Lung (tissue), 12 donors: ENCODE measurements around the gene PIGX. TPM values are rescaled to one million over a fixed set of nuclear protein-coding genes. Genes with fewer than 3 reads are reported as not detected.
A peak's percentile ranks its signal among the peaks of the same experiment; 100 is the strongest.

ENCODE experiments used
- ATAC-seq: fragments of 200-7000 bp; cut with Tn5 transposase; one replicate; pipeline ENCODE4 v1.9.1; 2020; ENCODE audit warnings: moderate number of reproducible peaks; ENCODE audit not compliant: insufficient read depth, low FRiP score
- DNase-seq, 3 donors: peaks; one replicate each; pipeline ENCODE4 v3.0.0-alpha.2; 2013 to 2017
- H3K27ac ChIP-seq, 2 donors: one replicate each; pipeline ENCODE4 v1.5.1; 2013; ENCODE audit warnings: mild to moderate bottlenecking in 2 of 2, moderate library complexity in 2 of 2, control low read depth in 1 of 2, inconsistent platforms in 1 of 2, low read depth in 1 of 2, low read length in 1 of 2
- H3K27me3 ChIP-seq, 3 donors: one replicate each; pipeline ENCODE4 v1.5.1; 2013; ENCODE audit warnings: low read length in 2 of 3; ENCODE audit not compliant: control insufficient read depth in 3 of 3, insufficient read depth in 3 of 3
- H3K36me3 ChIP-seq, 4 donors: one replicate each; pipeline ENCODE4 v1.5.1; 2013; ENCODE audit warnings: low read length in 4 of 4, mild to moderate bottlenecking in 1 of 4, moderate library complexity in 1 of 4; ENCODE audit not compliant: control insufficient read depth in 4 of 4, insufficient read depth in 4 of 4
- H3K4me1 ChIP-seq, 5 donors: one replicate each; pipeline ENCODE4 v1.5.1; 2013; ENCODE audit warnings: low read length in 5 of 5, mild to moderate bottlenecking in 2 of 5, moderate library complexity in 1 of 5; ENCODE audit not compliant: control insufficient read depth in 5 of 5, insufficient read depth in 5 of 5
- H3K4me3 ChIP-seq: one replicate; pipeline ENCODE4 v1.5.1; 2013; ENCODE audit warnings: mild to moderate bottlenecking, control low read depth, moderate library complexity
- H3K9ac ChIP-seq, 2 donors: one replicate each; pipeline ENCODE4 v1.5.1; 2013; ENCODE audit warnings: low read length in 2 of 2, control low read depth in 1 of 2; ENCODE audit not compliant: insufficient read depth in 1 of 2
- H3K9me3 ChIP-seq, 4 donors: one replicate each; pipeline ENCODE4 v1.5.1; 2013; ENCODE audit warnings: low read length in 3 of 4, mild to moderate bottlenecking in 1 of 4, moderate library complexity in 1 of 4; ENCODE audit not compliant: control insufficient read depth in 4 of 4, insufficient read depth in 3 of 4
- CTCF ChIP-seq: IDR thresholded peaks from 2 replicates; pipeline ENCODE4 v1.5.1; 2012; ENCODE audit warnings: mild to moderate bottlenecking; ENCODE audit errors: control extremely low read depth, extremely low read depth
- WGBS, 2 donors: extraction: QIAGEN DNeasy Blood & Tissue Kit; methylation state at CpG; one replicate each; pipeline ENCODE4 v1.1.7; 2013; 5-methylcytosine and 5-hydroxymethylcytosine counted together
- polyA plus RNA-seq, 2 donors: library from polyadenylated mRNA; stranded (reverse); fragments of 200-250 nt; gene quantifications; one replicate each; pipeline ENCODE4 v1.2.1, GENCODE V29; 2013
- total RNA-seq, 2 donors: library from RNA; depleted of rRNA in 1 of 2; stranded (reverse); fragments of >200 nt in 1 of 2; gene quantifications; one replicate each; pipeline ENCODE4 v1.2.1, GENCODE V29; 2014 to 2021
- donor health status: control.
- donor health status: control.
- donor health status: Bipolar disorder and iron deficiency.
- donor health status: healthy.
- donor health status: DM: yes; HTN: yes; CAD: no.

Gene PIGX
- total and polyA plus RNA-seq, 4 donors: 8.4 to 20.4 (median 15.5) TPM

GRCh38 chr3:196677353-196677752, 34.8 kb upstream of the PIGX start:
- no peak overlapping the region for H3K9ac ChIP-seq
- 17 to 31% methylated on average over 1 of the region's 1 CpG for WGBS, 2 donors
- H3K4me1 ChIP-seq: peaks cover 0 to 4% (median 0%) of the 10 kb centered on the region in 5 donors
- no peak overlapping the region for H3K4me3 ChIP-seq
- H3K36me3 ChIP-seq: no peaks in the 10 kb centered on the region
- no peaks in the 10 kb centered on the region for H3K27me3 ChIP-seq
- H3K27ac ChIP-seq: no peak overlapping the region
- DNase-seq: no peak
- no peak for TF ChIP-seq CTCF
- ATAC-seq: no peak
- H3K9me3 ChIP-seq: no peaks in the 10 kb centered on the region

- no peak overlapping the region for H3K27ac ChIP-seq
- 57 to 59% methylated on average over 1 of the region's 1 CpG for WGBS, 2 donors
Measured at GRCh38 chr3:196677931-196678330, 34.2 kb upstream of the PIGX start.

GRCh38 chr3:196684548-196685407, 27.4 kb upstream of the PIGX start:
- Histone ChIP-seq H3K27ac (peak overlapping the region in 1 of 2 donors; percentile 50), H3K4me3 (no peak overlapping the region), H3K36me3 (no peaks in the 10 kb centered on the region), H3K4me1 (peaks cover 0 to 3% (median 0%) of the 10 kb centered on the region in 5 donors), H3K27me3 (no peaks in the 10 kb centered on the region), H3K9ac (peak overlapping the region in 1 of 2 donors; percentile 51), H3K9me3 (no peaks in the 10 kb centered on the region)
- WGBS, 2 donors: 34 to 39% methylated on average over 24 of the region's 24 CpGs
- ATAC-seq: no peak
- peak; percentile 68 to 75 (median 72) for DNase-seq
- peak; percentile 88 for TF ChIP-seq CTCF

More at GRCh38 chr3:196677931-196678330, 34.2 kb upstream of the PIGX start:
- no peak for DNase-seq
- Histone ChIP-seq H3K9me3 (no peaks in the 10 kb centered on the region), H3K4me3 (no peak overlapping the region), H3K27me3 (no peaks in the 10 kb centered on the region), H3K9ac (no peak overlapping the region), H3K36me3 (no peaks in the 10 kb centered on the region), H3K4me1 (peaks cover 0 to 4% (median 0%) of the 10 kb centered on the region in 5 donors)
- no peak for ATAC-seq
- TF ChIP-seq CTCF: no peak
